OCI-LY3 (cell line): ENCODE measurements around the gene SFXN5.

Experiments
- CTCF ChIP-seq: fragments of 200-600, 300-600 bp; sonication (generic); IDR thresholded peaks from 2 replicates; pipeline ENCODE4 v1.5.1; 2014; ENCODE audit warnings: antibody characterized with exemption, low read length, low read depth
- EZH2phosphoT487 ChIP-seq: fragments of 200-600 bp; shearing (Covaris generic); IDR thresholded peaks from 2 replicates; pipeline ENCODE4 v1.6.1; 2018; ENCODE audit warnings: antibody characterized with exemption, mixed run types, low read depth

GRCh38 chr2:73031725-73032701 lies 39.5 kb downstream of the SFXN5 start:
- TF ChIP-seq CTCF = no peak
- no peak for TF ChIP-seq EZH2phosphoT487
